Stimulated activated CD4-positive, alpha-beta T cell treated with anti-CD3 and anti-CD28 coated beads, Interleukin-12 subunit alpha, Interleukin-12 subunit beta, amount 100 ng/mL, for 4 hours (primary cell): ENCODE data around the gene CD34.
A peak's percentile ranks its signal among the peaks of the same experiment; 100 is the strongest.
"Not testable (repeated sequence)": the region's sequence is repeated elsewhere in the genome, so short reads cannot be mapped to it uniquely, and the experiment has no call there.

ENCODE experiments used
- DNase-seq: peaks from one replicate; pipeline ENCODE4 v3.0.0-alpha.2; 2020

The CD34 gene

GRCh38 chr1:207910591-207911354, at the start of gene CD34:
Gene CD34 (minus strand): TSS chr1:207911125. CDS start chr1:207911080, 45 bp downstream.
- peak; percentile 15 for DNase-seq

GRCh38 chr1:207960346-207960745, 49.4 kb upstream of the CD34 start:
- DNase-seq, result no peak

GRCh38 chr1:207959910-207960309, 49.0 kb upstream of the CD34 start:
- DNase-seq, result no peak

- peak; percentile 4 for DNase-seq
Measured at GRCh38 chr1:207959141-207959825, 48.4 kb upstream of the CD34 start.

GRCh38 chr1:207958376-207959139, 47.6 kb upstream of the CD34 start:
- no peak for DNase-seq

GRCh38 chr1:207956986-207957385, 46.1 kb upstream of the CD34 start:
- DNase-seq, result no peak

GRCh38 chr1:207954104-207954503, 43.2 kb upstream of the CD34 start:
- no peak for DNase-seq

GRCh38 chr1:207952617-207953542, 42.0 kb upstream of the CD34 start:
- no peak for DNase-seq

GRCh38 chr1:207951652-207952051, 40.7 kb upstream of the CD34 start:
- no peak for DNase-seq

GRCh38 chr1:207950750-207951149, 39.8 kb upstream of the CD34 start:
- DNase-seq, result no peak

- DNase-seq, result no peak
Measured at GRCh38 chr1:207949571-207950195, 38.8 kb upstream of the CD34 start.

- DNase-seq, result no peak
Measured at GRCh38 chr1:207948536-207949250, 37.8 kb upstream of the CD34 start.

- no peak for DNase-seq
Measured at GRCh38 chr1:207946756-207947155, 35.8 kb upstream of the CD34 start.

- DNase-seq, result no peak
Measured at GRCh38 chr1:207944571-207944970, 33.6 kb upstream of the CD34 start.

GRCh38 chr1:207942337-207942741, 31.4 kb upstream of the CD34 start:
- not testable (repeated sequence) for DNase-seq

- DNase-seq, result no peak
Measured at GRCh38 chr1:207941665-207942064, 30.7 kb upstream of the CD34 start.

- no peak for DNase-seq
Measured at GRCh38 chr1:207938016-207938415, 27.1 kb upstream of the CD34 start.

GRCh38 chr1:207937204-207937603, 26.3 kb upstream of the CD34 start:
- no peak for DNase-seq

GRCh38 chr1:207935166-207935583, 24.2 kb upstream of the CD34 start:
- no peak for DNase-seq

GRCh38 chr1:207933205-207933800, 22.4 kb upstream of the CD34 start:
- DNase-seq, result no peak

- no peak for DNase-seq
Measured at GRCh38 chr1:207926984-207927383, 16.1 kb upstream of the CD34 start.
